ENCODE data around the gene ZNF174.

ZNF174 gene

DNA sequence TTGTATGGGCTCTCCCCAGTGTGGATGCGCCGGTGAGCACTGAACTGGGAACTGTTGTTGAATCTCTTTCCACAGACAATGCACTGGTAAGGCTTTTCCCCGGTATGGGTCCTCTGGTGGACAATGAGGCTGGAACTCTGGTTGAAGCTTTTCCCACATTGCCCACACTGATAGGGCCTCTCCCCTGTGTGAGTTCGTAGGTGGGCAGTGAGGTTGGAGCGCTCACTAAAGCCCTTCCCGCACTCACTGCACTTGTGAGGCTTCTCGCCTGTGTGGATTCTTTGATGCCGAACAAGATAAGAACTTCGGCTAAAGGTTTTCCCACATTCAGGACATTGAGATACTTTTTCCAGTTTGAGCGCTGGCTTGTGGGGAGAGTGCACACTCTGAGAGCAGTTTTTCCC lies 18.0 kb upstream of the ZNF174 start:
- no peaks in the 10 kb centered on the region for H3K27me3 ChIP-seq (ENCODE audit: control insufficient read depth in 1 of 2, insufficient read depth in 2 of 2, low read length in 2 of 2)
- H3K4me3 ChIP-seq (ENCODE audit: low read depth in 1 of 2, low read length in 2 of 2), result peak overlapping the region; percentile 49 to 58
- no peaks in the 10 kb centered on the region for H3K4me1 ChIP-seq (ENCODE audit: control insufficient read depth in 1 of 2, insufficient read depth in 2 of 2, low read length in 2 of 2)
- no peak overlapping the region for H3K27ac ChIP-seq (ENCODE audit: low read depth, low read length)
- H3K9me3 ChIP-seq (ENCODE audit: control insufficient read depth in 1 of 2, low read length in 2 of 2), result peaks cover 68 to 72% of the 10 kb centered on the region in 2 donors
- H3K9ac ChIP-seq (ENCODE audit: low read depth in 1 of 2, low read length in 2 of 2), result no peak overlapping the region
- peaks cover 46% of the 10 kb centered on the region in 2 donors for H3K36me3 ChIP-seq (ENCODE audit: control insufficient read depth in 1 of 2, insufficient read depth in 2 of 2, low read length in 2 of 2)

DNA sequence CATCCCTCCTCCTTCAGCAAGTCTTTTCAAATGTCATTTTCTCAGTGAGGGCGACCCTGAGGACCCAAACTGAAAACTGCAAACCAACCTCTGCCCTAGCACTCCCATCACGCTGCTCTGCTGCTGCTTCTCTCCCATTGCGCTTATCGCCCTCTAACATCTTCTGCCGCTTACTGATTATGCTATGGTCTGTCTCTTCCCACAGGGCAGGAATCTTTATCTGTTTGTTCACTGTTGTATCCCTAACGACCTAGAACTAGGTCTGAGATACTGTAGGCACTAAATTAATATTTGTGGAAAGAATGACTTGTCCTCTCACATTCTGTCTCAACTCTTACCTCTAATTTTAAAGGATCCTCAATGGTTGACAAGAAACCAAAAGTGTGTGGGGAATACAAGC lies 12.7 kb upstream of the ZNF174 start:
- H3K9ac ChIP-seq (ENCODE audit: low read depth in 1 of 2, low read length in 2 of 2), result no peak overlapping the region
- H3K27ac ChIP-seq (ENCODE audit: low read depth, low read length), result no peak overlapping the region
- peaks cover 53 to 65% of the 10 kb centered on the region in 2 donors for H3K36me3 ChIP-seq (ENCODE audit: control insufficient read depth in 1 of 2, insufficient read depth in 2 of 2, low read length in 2 of 2)
- H3K4me1 ChIP-seq (ENCODE audit: control insufficient read depth in 1 of 2, insufficient read depth in 2 of 2, low read length in 2 of 2), result no peaks in the 10 kb centered on the region
- peaks cover 55 to 68% of the 10 kb centered on the region in 2 donors for H3K9me3 ChIP-seq (ENCODE audit: control insufficient read depth in 1 of 2, low read length in 2 of 2)
- peak overlapping the region in 1 of 2 donors; percentile 29 for H3K4me3 ChIP-seq (ENCODE audit: low read depth in 1 of 2, low read length in 2 of 2)
- H3K27me3 ChIP-seq (ENCODE audit: control insufficient read depth in 1 of 2, insufficient read depth in 2 of 2, low read length in 2 of 2), result no peaks in the 10 kb centered on the region

DNA sequence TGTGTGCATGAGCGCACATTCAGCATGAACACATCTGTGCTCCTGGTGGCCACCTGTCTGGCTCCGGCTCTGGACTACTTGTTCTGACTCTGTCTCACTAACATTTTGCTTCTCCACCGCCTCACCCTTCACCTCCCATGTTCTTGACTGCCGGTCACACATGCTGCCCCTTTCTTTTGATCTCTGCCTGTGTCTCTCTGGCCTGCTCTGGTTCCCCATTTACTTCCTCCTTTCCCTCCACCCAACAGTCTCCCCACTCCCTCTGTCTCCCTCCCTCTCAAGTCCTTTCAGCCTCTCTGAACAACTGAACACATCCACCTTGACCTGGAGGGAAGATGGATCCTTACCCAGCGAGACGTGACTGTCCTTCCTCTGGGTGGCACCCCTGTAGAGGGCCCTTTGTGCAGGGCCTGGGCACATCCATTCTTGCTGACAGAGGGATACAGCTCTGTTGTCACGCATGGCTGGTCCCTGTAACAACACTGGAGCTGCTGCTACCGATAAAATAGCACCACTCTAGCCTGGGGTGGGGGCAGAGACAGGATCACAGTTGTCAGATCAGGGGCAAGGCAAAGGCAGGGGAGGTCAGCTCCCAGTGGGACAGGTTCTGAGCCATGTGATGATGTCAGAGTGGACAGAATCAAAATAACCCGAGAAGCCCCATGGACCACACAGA lies 11.2 kb upstream of the ZNF174 start:
- no peaks in the 10 kb centered on the region for H3K27me3 ChIP-seq (ENCODE audit: control insufficient read depth in 1 of 2, insufficient read depth in 2 of 2, low read length in 2 of 2)
- H3K9me3 ChIP-seq (ENCODE audit: control insufficient read depth in 1 of 2, low read length in 2 of 2), result peaks cover 45 to 54% of the 10 kb centered on the region in 2 donors

DNA sequence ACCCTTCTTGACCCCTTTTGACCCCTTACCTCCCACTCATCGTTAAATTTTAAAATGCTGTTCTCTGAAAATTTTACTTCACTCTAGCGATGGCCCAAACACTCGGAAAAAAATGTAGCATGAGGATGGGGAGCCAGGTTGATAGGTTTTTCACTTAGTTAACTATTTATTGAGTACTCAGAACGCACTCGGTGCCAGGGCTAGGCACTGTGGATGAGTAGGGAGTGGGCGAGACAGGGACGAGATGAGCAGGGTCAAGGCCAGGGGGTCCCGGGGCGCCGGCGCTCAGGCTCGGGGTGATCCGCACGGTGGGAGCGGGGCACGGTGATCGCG lies 603 bp upstream of the ZNF174 start:
- no peaks in the 10 kb centered on the region for H3K27me3 ChIP-seq (ENCODE audit: control insufficient read depth in 1 of 2, insufficient read depth in 2 of 2, low read length in 2 of 2)
- peaks cover 0 to 10% of the 10 kb centered on the region in 2 donors for H3K4me1 ChIP-seq (ENCODE audit: control insufficient read depth in 1 of 2, insufficient read depth in 2 of 2, low read length in 2 of 2)
- H3K9me3 ChIP-seq (ENCODE audit: control insufficient read depth in 1 of 2, low read length in 2 of 2), result peaks cover 34 to 37% of the 10 kb centered on the region in 2 donors
- peaks cover 42 to 48% of the 10 kb centered on the region in 2 donors for H3K36me3 ChIP-seq (ENCODE audit: control insufficient read depth in 1 of 2, insufficient read depth in 2 of 2, low read length in 2 of 2)
- peak overlapping the region; percentile 84 to 87 for H3K9ac ChIP-seq (ENCODE audit: low read depth in 1 of 2, low read length in 2 of 2)
- peak overlapping the region; percentile 84 to 91 for H3K4me3 ChIP-seq (ENCODE audit: low read depth in 1 of 2, low read length in 2 of 2)
- H3K27ac ChIP-seq (ENCODE audit: low read depth, low read length), result peak overlapping the region; percentile 73

More for the DNA sequence above, 11.2 kb upstream of the ZNF174 start:
- Histone ChIP-seq H3K36me3 (ENCODE audit: control insufficient read depth in 1 of 2, insufficient read depth in 2 of 2, low read length in 2 of 2) (peaks cover 44 to 62% of the 10 kb centered on the region in 2 donors), H3K9ac (ENCODE audit: low read depth in 1 of 2, low read length in 2 of 2) (no peak overlapping the region), H3K4me1 (ENCODE audit: control insufficient read depth in 1 of 2, insufficient read depth in 2 of 2, low read length in 2 of 2) (no peaks in the 10 kb centered on the region), H3K4me3 (ENCODE audit: low read depth in 1 of 2, low read length in 2 of 2) (peak overlapping the region in 1 of 2 donors; percentile 30), H3K27ac (ENCODE audit: low read depth, low read length) (no peak overlapping the region)

DNA sequence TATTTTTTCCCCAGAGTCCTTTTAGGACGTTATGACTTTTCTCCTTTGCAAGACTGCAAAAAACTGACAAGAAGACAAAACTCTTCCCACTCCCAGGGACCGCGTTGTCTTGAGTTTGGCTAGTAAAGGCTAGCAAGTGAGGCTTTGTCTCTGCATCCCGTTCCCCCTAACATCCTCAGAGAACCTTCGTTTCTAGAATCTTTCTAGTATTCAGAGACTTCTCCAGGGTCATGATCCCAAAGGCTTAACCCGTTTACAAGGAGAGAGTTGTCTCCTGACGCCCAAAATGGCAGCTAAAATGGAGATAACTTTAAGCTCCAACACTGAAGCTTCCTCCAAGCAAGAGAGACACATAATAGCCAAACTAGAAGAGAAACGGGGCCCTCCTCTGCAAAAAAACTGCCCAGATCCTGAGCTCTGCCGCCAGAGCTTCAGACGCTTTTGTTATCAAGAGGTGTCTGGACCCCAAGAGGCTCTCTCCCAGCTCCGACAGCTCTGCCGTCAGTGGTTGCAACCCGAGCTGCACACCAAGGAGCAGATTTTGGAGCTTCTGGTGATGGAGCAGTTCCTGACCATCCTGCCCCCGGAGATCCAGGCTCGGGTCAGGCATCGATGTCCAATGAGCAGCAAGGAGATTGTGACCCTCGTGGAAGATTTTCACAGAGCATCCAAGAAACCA lies 843 bp downstream of the ZNF174 start:
- Histone ChIP-seq H3K27me3 (ENCODE audit: control insufficient read depth in 1 of 2, insufficient read depth in 2 of 2, low read length in 2 of 2) (no peaks in the 10 kb centered on the region), H3K27ac (ENCODE audit: low read depth, low read length) (no peak overlapping the region), H3K4me1 (ENCODE audit: control insufficient read depth in 1 of 2, insufficient read depth in 2 of 2, low read length in 2 of 2) (peaks cover 0 to 10% of the 10 kb centered on the region in 2 donors), H3K4me3 (ENCODE audit: low read depth in 1 of 2, low read length in 2 of 2) (peak overlapping the region; percentile 86 to 91), H3K9me3 (ENCODE audit: control insufficient read depth in 1 of 2, low read length in 2 of 2) (peaks cover 38 to 42% of the 10 kb centered on the region in 2 donors), H3K9ac (ENCODE audit: low read depth in 1 of 2, low read length in 2 of 2) (peak overlapping the region; percentile 65 to 88), H3K36me3 (ENCODE audit: control insufficient read depth in 1 of 2, insufficient read depth in 2 of 2, low read length in 2 of 2) (peaks cover 40 to 47% of the 10 kb centered on the region in 2 donors)

DNA sequence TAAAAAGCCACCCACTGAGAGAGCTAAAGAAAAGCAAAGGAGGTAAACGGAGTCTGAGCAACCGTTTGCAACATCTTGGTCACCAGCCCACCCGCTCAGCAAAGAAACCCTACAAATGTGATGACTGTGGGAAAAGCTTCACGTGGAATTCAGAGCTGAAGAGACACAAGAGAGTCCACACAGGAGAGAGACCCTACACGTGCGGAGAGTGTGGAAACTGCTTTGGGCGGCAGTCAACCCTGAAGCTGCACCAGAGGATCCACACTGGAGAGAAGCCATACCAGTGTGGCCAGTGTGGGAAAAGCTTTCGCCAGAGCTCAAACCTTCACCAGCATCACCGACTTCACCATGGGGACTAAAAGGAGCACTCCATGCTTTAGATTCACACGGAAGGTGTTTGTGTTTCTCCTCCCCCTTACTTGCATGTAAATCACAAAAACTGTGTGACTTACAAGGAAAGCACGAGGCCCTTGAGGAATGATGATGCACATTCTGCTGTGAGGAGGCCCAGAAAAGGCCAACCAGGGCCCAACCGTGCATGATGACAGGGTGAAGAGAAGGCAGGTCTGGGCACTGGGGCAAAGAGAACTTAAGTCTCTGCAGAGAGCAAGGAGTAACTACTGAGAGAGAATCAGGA lies 7.7 kb downstream of the ZNF174 start:
- Histone ChIP-seq H3K4me3 (ENCODE audit: low read depth in 1 of 2, low read length in 2 of 2) (peak overlapping the region; percentile 32 to 41), H3K27me3 (ENCODE audit: control insufficient read depth in 1 of 2, insufficient read depth in 2 of 2, low read length in 2 of 2) (no peaks in the 10 kb centered on the region), H3K27ac (ENCODE audit: low read depth, low read length) (no peak overlapping the region), H3K9ac (ENCODE audit: low read depth in 1 of 2, low read length in 2 of 2) (no peak overlapping the region), H3K36me3 (ENCODE audit: control insufficient read depth in 1 of 2, insufficient read depth in 2 of 2, low read length in 2 of 2) (peaks cover 39 to 55% of the 10 kb centered on the region in 2 donors), H3K4me1 (ENCODE audit: control insufficient read depth in 1 of 2, insufficient read depth in 2 of 2, low read length in 2 of 2) (no peaks in the 10 kb centered on the region), H3K9me3 (ENCODE audit: control insufficient read depth in 1 of 2, low read length in 2 of 2) (peaks cover 74 to 86% of the 10 kb centered on the region in 2 donors)

DNA sequence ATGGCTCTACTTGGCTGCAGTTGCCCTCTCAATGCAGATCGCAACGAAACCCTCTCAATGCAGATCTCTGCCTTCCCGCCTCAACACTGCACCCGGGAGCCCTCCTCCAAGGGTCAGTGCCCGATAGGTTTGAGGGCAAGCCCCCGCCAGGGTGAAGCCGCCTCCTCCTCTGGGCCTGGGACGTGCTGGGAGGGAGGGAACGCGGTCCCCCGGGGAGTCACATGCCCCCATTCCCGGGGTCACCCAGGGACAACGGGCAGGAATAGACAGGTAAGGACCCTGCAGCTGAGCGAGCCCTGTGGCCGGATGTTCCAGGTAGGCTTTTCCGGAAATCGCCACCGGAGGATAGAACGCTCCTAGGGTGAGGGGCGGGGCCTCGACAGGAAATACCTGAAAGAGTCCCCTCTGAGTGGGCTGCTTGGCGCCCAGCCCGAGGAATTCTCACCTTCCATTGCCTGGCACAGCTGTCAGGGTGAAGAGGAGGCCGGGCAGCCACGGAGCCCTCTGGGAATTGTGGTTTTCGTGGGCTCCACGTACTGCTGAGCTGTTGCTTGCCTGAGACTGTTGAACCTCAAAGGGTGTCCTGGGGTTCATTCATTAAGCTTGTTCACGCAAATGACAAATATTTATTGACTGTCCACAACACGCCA lies 12.8 kb downstream of the ZNF174 start:
- Histone ChIP-seq H3K27ac (ENCODE audit: low read depth, low read length) (no peak overlapping the region), H3K9me3 (ENCODE audit: control insufficient read depth in 1 of 2, low read length in 2 of 2) (peaks cover 47 to 54% of the 10 kb centered on the region in 2 donors), H3K27me3 (ENCODE audit: control insufficient read depth in 1 of 2, insufficient read depth in 2 of 2, low read length in 2 of 2) (no peaks in the 10 kb centered on the region), H3K4me3 (ENCODE audit: low read depth in 1 of 2, low read length in 2 of 2) (no peak overlapping the region), H3K36me3 (ENCODE audit: control insufficient read depth in 1 of 2, insufficient read depth in 2 of 2, low read length in 2 of 2) (peaks cover 3 to 6% of the 10 kb centered on the region in 2 donors), H3K4me1 (ENCODE audit: control insufficient read depth in 1 of 2, insufficient read depth in 2 of 2, low read length in 2 of 2) (no peaks in the 10 kb centered on the region), H3K9ac (ENCODE audit: low read depth in 1 of 2, low read length in 2 of 2) (no peak overlapping the region)

DNA sequence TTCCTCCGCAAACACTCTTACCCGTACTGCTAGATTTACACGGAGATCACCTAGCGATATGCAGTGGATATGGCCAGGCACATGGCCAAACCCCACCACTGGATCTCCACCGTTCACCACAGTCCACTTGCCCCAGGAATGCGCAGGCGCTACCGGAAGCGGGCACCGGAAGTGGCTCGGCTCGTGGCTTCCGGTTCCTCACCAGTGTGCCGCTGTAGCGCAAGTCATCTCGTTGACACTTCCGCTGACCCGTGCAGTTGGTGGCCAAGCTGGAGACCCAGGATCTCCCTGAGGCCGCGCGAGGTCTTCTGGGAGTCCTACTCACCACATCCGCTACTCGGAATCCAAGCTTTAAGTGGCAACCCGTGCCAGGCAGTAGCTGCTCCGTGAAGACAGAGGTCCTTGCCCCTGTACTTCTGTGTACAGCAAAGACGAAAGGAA lies 30.8 kb downstream of the ZNF174 start:
- no peak overlapping the region for H3K9ac ChIP-seq (ENCODE audit: low read depth in 1 of 2, low read length in 2 of 2)
- no peak overlapping the region for H3K27ac ChIP-seq (ENCODE audit: low read depth, low read length)
- no peaks in the 10 kb centered on the region for H3K4me1 ChIP-seq (ENCODE audit: control insufficient read depth in 1 of 2, insufficient read depth in 2 of 2, low read length in 2 of 2)
- H3K36me3 ChIP-seq (ENCODE audit: control insufficient read depth in 1 of 2, insufficient read depth in 2 of 2, low read length in 2 of 2), result peaks cover 10 to 16% of the 10 kb centered on the region in 2 donors
- no peaks in the 10 kb centered on the region for H3K27me3 ChIP-seq (ENCODE audit: control insufficient read depth in 1 of 2, insufficient read depth in 2 of 2, low read length in 2 of 2)
- H3K4me3 ChIP-seq (ENCODE audit: low read depth in 1 of 2, low read length in 2 of 2), result peak overlapping the region; percentile 3 to 19
- H3K9me3 ChIP-seq (ENCODE audit: control insufficient read depth in 1 of 2, low read length in 2 of 2), result no peaks in the 10 kb centered on the region

DNA sequence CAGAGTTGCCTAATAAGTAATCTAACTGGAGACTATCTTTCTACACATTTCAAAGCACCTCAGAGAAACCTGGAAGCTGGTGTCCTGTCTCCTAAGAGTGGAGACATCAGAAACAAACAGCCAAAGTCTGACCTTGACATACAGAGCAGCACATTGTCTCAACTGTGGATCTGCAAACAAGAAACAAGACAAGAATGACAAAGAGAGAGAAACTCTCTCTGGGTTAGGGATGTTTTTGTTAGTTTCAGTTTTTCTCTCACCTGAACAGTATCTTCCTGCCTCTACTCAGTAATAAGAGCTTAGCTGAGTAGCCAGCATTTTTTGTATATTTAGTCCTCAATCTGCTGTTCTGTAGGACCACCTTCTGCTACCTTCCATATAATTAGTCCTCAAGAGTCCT lies 33.4 kb downstream of the ZNF174 start:
- Histone ChIP-seq H3K27me3 (ENCODE audit: control insufficient read depth in 1 of 2, insufficient read depth in 2 of 2, low read length in 2 of 2) (no peaks in the 10 kb centered on the region), H3K9ac (ENCODE audit: low read depth in 1 of 2, low read length in 2 of 2) (no peak overlapping the region), H3K27ac (ENCODE audit: low read depth, low read length) (no peak overlapping the region)

More for the DNA sequence above, 33.4 kb downstream of the ZNF174 start:
- no peaks in the 10 kb centered on the region for H3K4me1 ChIP-seq (ENCODE audit: control insufficient read depth in 1 of 2, insufficient read depth in 2 of 2, low read length in 2 of 2)
- no peak overlapping the region for H3K4me3 ChIP-seq (ENCODE audit: low read depth in 1 of 2, low read length in 2 of 2)
- H3K9me3 ChIP-seq (ENCODE audit: control insufficient read depth in 1 of 2, low read length in 2 of 2), result peaks cover under 1 to 4% of the 10 kb centered on the region in 2 donors
- peaks cover 12 to 22% of the 10 kb centered on the region in 2 donors for H3K36me3 ChIP-seq (ENCODE audit: control insufficient read depth in 1 of 2, insufficient read depth in 2 of 2, low read length in 2 of 2)

Data from duodenal mucosa (tissue), 2 donors.